IMR-90 (cell line): Measurements from ENCODE around the gene MAU2. TPM values are rescaled to one million over a fixed set of nuclear protein-coding genes. Genes with fewer than 3 reads are reported as not detected.

Experiments used
- ATAC-seq: fragments of 200-7000 bp; cut with Tn5 transposase; 2 replicates; pipeline ENCODE4 v1.9.1; 2020; ENCODE audit warnings: low read depth, mild to moderate bottlenecking, moderate library complexity
- BruUV-seq: library from RNA; stranded (reverse); fragments of 400-500 nt; replicated peaks from 2 replicates; lab custom pipeline; 2021; lab: Mats Ljungman, UMichigan
- CTCF ChIA-PET: fragments of 300-600 bp; formaldehyde crosslinking; extraction: SDS; loops from one replicate; lab custom pipeline; 2021; ENCODE audit warnings: antibody characterized with exemption; lab: Yijun Ruan, JAX
- POLR2A ChIA-PET: fragments of 300-600 bp; sonication (Branson Sonifier 250); formaldehyde crosslinking; loops from one replicate; lab custom pipeline; 2022; ENCODE audit warnings: antibody characterized with exemption; ENCODE audit not compliant: unreplicated experiment; lab: Charles Lee
- DNase-seq: peaks from one replicate; pipeline ENCODE4 v3.0.0; 2013
- H2AFZ ChIP-seq: replicated peaks from 2 replicates; pipeline ENCODE3; 2013; ENCODE audit warnings: low read length, mild to moderate bottlenecking; ENCODE audit not compliant: poor library complexity
- H2AK5ac ChIP-seq: 2 replicates; pipeline ENCODE4 v1.6.1; 2013; ENCODE audit warnings: low read depth, low read length, inconsistent platforms
- H2AK9ac ChIP-seq: replicated peaks from 2 replicates; pipeline ENCODE3; 2013; ENCODE audit warnings: mild to moderate bottlenecking, low read depth, low read length, moderate library complexity; ENCODE audit not compliant: poor library complexity
- H2BK120ac ChIP-seq: 2 replicates; pipeline ENCODE4 v1.6.1; 2013; ENCODE audit warnings: low read depth, low read length, inconsistent platforms
- H2BK15ac ChIP-seq: 3 replicates; pipeline ENCODE4 v1.6.1; 2013; ENCODE audit warnings: low read depth, low read length, inconsistent platforms
- H2BK20ac ChIP-seq: 2 replicates; pipeline ENCODE4 v1.6.1; 2013; ENCODE audit warnings: low read depth, mild to moderate bottlenecking, inconsistent platforms, low read length, moderate library complexity
- H2BK5ac ChIP-seq: 2 replicates; pipeline ENCODE4 v1.6.1; 2013; ENCODE audit warnings: mild to moderate bottlenecking, low read depth, low read length, inconsistent platforms; ENCODE audit not compliant: poor library complexity, severe bottlenecking
- H3K14ac ChIP-seq: replicated peaks from 2 replicates; pipeline ENCODE4 v1.6.1; 2013; ENCODE audit warnings: low read depth, low read length, inconsistent platforms
- H3K18ac ChIP-seq: 2 replicates; pipeline ENCODE4 v1.6.1; 2013; ENCODE audit warnings: low read depth, low read length, control low read depth
- H3K23ac ChIP-seq: 2 replicates; pipeline ENCODE4 v1.6.1; 2013; ENCODE audit warnings: low read depth, low read length, inconsistent platforms
- H3K27ac ChIP-seq: 2 replicates; pipeline ENCODE4 v1.5.1; 2013; ENCODE audit warnings: mild to moderate bottlenecking, control low read depth, low read length; ENCODE audit not compliant: insufficient read depth
- H3K27me3 ChIP-seq: 2 replicates; pipeline ENCODE4 v1.6.1; 2013; ENCODE audit warnings: low read length; ENCODE audit not compliant: control insufficient read depth, insufficient read depth
- H3K36me3 ChIP-seq: 2 replicates; pipeline ENCODE4 v1.6.1; 2013; ENCODE audit warnings: low read length, mixed read lengths; ENCODE audit not compliant: control insufficient read depth, insufficient read depth
- H3K4ac ChIP-seq: 2 replicates; pipeline ENCODE4 v1.6.1; 2013; ENCODE audit warnings: low read depth, low read length, inconsistent platforms
- H3K4me1 ChIP-seq: 2 replicates; pipeline ENCODE4 v1.6.1; 2013; ENCODE audit warnings: low read length, mixed read lengths; ENCODE audit not compliant: control insufficient read depth, insufficient read depth
- H3K4me2 ChIP-seq: 2 replicates; pipeline ENCODE4 v1.6.1; 2013; ENCODE audit warnings: low read depth, mild to moderate bottlenecking, control low read depth, low read length, moderate library complexity
- H3K4me3 ChIP-seq: 2 replicates; pipeline ENCODE4 v1.5.1; 2013; ENCODE audit warnings: low read depth, mild to moderate bottlenecking, control low read depth, low read length, moderate library complexity; ENCODE audit not compliant: insufficient read depth
- H3K56ac ChIP-seq: 2 replicates; pipeline ENCODE4 v1.6.1; 2013; ENCODE audit warnings: low read length, inconsistent platforms; ENCODE audit not compliant: insufficient read depth; ENCODE audit errors: extremely low read depth
- H3K79me1 ChIP-seq, 2 experiments: 2 replicates each; pipeline ENCODE4 v1.6.1; 2013; ENCODE audit warnings: low read length in 2 of 2, inconsistent platforms in 1 of 2, low read depth in 1 of 2
- H3K9ac ChIP-seq: 2 replicates; pipeline ENCODE4 v1.6.1; 2013; ENCODE audit warnings: low read depth, low read length, control low read depth
- H3K9me1 ChIP-seq: 2 replicates; pipeline ENCODE4 v1.6.1; 2013; ENCODE audit warnings: low read length, inconsistent platforms; ENCODE audit not compliant: insufficient read depth
- H3K9me3 ChIP-seq: 2 replicates; pipeline ENCODE4 v1.6.1; 2013; ENCODE audit warnings: low read length; ENCODE audit not compliant: control insufficient read depth, insufficient read depth
- H4K20me1 ChIP-seq: 2 replicates; pipeline ENCODE4 v1.6.1; 2013; ENCODE audit warnings: low read length, inconsistent platforms; ENCODE audit not compliant: insufficient read depth
- H4K5ac ChIP-seq: 2 replicates; pipeline ENCODE4 v1.6.1; 2013; ENCODE audit warnings: mild to moderate bottlenecking, low read depth, low read length, control low read depth
- H4K8ac ChIP-seq, 2 experiments: 2 replicates each; pipeline ENCODE4 v1.6.1; 2013; ENCODE audit warnings: low read depth in 2 of 2, low read length in 2 of 2, control low read depth in 1 of 2, inconsistent platforms in 1 of 2
- H4K91ac ChIP-seq: 2 replicates; pipeline ENCODE4 v1.6.1; 2013; ENCODE audit warnings: low read depth, low read length, inconsistent platforms; ENCODE audit not compliant: insufficient read depth
- CTCF ChIP-seq: conservative IDR thresholded peaks from 2 replicates; pipeline ENCODE4 v1.5.1; 2012; ENCODE audit warnings: mild to moderate bottlenecking, low read depth, low read length, improper control_type of control experiment
- MXI1 ChIP-seq: IDR thresholded peaks from 2 replicates; pipeline ENCODE4 v1.6.1; 2012; ENCODE audit warnings: low read depth, mild to moderate bottlenecking, low read length, moderate library complexity, borderline replicate concordance
- WGBS, 2 experiments: methylation state at CpG; one replicate each; pipeline versions ENCODE4 v1.1.5 to v1.1.7; 2013; ENCODE audit warnings: missing lambda C conversion rate in 2 of 2; ENCODE audit not compliant: insufficient read length in 1 of 2; ENCODE audit errors: extremely low coverage in 2 of 2; 5-methylcytosine and 5-hydroxymethylcytosine counted together
- dilution Hi-C: fragments of 300-500 bp; cut with HindIII; formaldehyde crosslinking; loops from one replicate; pipeline ENCODE4 v1.14.3; 2018; ENCODE audit warnings: low sequenced_read_pairs; ENCODE audit not compliant: unreplicated experiment
- in situ Hi-C: fragments of 300-500 bp; cut with MboI; formaldehyde crosslinking; loops from 3 replicates; pipeline ENCODE4 v1.14.3; 2019; ENCODE audit warnings: low sequenced_read_pairs, inconsistent platforms, mixed read lengths
- intact Hi-C: fragments of 100-400 bp; cut with micrococcal nuclease; formaldehyde crosslinking; loops from 2 replicates; pipeline ENCODE4 v1.10.0; 2022
- polyA plus RNA-seq, 3 experiments: library from polyadenylated mRNA; depleted of rRNA; stranded (reverse); fragments of >200 nt; gene quantifications; 2 replicates each; pipeline ENCODE4 v1.2.3, GENCODE V29; 2012; ENCODE audit warnings: low replicate concordance in 1 of 3
- total RNA-seq: library from RNA; depleted of rRNA; stranded (reverse); fragments of >200 nt; gene quantifications from 2 replicates; pipeline ENCODE4 v1.2.3, GENCODE V29; 2012

MAU2 gene
- total and polyA plus RNA-seq, 2 of the 4 experiments (the other 2 are of a cell fraction): 24.6 to 31.1 TPM

GRCh38 chr19:19347401-19348110 is 26.9 kb downstream of the MAU2 start:
- Histone ChIP-seq H3K9me1 (no peaks in the 10 kb centered on the region), H3K9ac (no peak overlapping the region), H2AFZ (no peak overlapping the region), H3K27me3 (no peaks in the 10 kb centered on the region), H3K4me1 (no peaks in the 10 kb centered on the region), H3K27ac (no peak overlapping the region), H3K14ac (no peak overlapping the region), H3K79me1 (peaks cover 0 to 12% of the 10 kb centered on the region in 2 experiments; a peak in 1 of 4 replicates), H3K56ac (no peak overlapping the region), H2BK5ac (no peak overlapping the region), H2BK15ac (no peak overlapping the region), H4K20me1 (peaks cover 5% of the 10 kb centered on the region), H3K9me3 (no peaks in the 10 kb centered on the region), H4K5ac (no peak overlapping the region), H2AK9ac (no peak overlapping the region), H4K91ac (no peak overlapping the region), H4K8ac (no peak overlapping the region), H2BK20ac (no peak overlapping the region), H3K36me3 (peaks cover 75% of the 10 kb centered on the region), H3K18ac (no peak overlapping the region), H2AK5ac (no peak overlapping the region), H2BK120ac (no peak overlapping the region), H3K23ac (no peak overlapping the region), H3K4me3 (no peak overlapping the region), H3K4me2 (no peak overlapping the region), H3K4ac (no peak overlapping the region)
- WGBS, 2 experiments: 90% methylated on average over 3 of the region's 10 CpGs; no CpG with 5 or more reads in 1 of the 2 experiments
- TF ChIP-seq MXI1: no peak
- TF ChIP-seq CTCF: no peak
- dilution Hi-C loops (no loop called here), in situ Hi-C loops (no loop called here), intact Hi-C loops (no loop called here)
- BruUV-seq: no TSS peak
- ChIA-PET POLR2A (no interaction called here), CTCF (no interaction called here)
- ATAC-seq: no peak
- DNase-seq: no peak
